Neural progenitor cell (in vitro differentiated cells): ENCODE data around the gene SEMA3E. TPM values are rescaled to one million over a fixed set of nuclear protein-coding genes. Genes with fewer than 3 reads are reported as not detected.
"Not testable (repeated sequence)": the region's sequence is repeated elsewhere in the genome, so short reads cannot be mapped to it uniquely, and the experiment has no call there.

Experiments used
- DNase-seq: peaks from one replicate; pipeline ENCODE4 v3.0.0-alpha.2; 2016; ENCODE audit warnings: low spot score
- H2AFZ ChIP-seq: fragments of 200-600 bp; sonication (generic); replicated peaks from 2 replicates; pipeline ENCODE4 v1.6.1; 2016; ENCODE audit warnings: antibody characterized with exemption
- H3F3A ChIP-seq: fragments of 200-600 bp; sonication (generic); 2 replicates; pipeline ENCODE4 v1.6.1; 2016; ENCODE audit warnings: antibody characterized with exemption, low read depth
- H3K27ac ChIP-seq: fragments of 200-600 bp; sonication (generic); 2 replicates; pipeline ENCODE4 v1.5.1; 2016; ENCODE audit warnings: mild to moderate bottlenecking
- H3K27me3 ChIP-seq: fragments of 200-600 bp; sonication (generic); 2 replicates; pipeline ENCODE4 v1.6.1; 2016; ENCODE audit warnings: mild to moderate bottlenecking, moderate library complexity
- H3K36me3 ChIP-seq: fragments of 200-600 bp; sonication (generic); 2 replicates; pipeline ENCODE4 v1.5.1; 2016
- H3K4me1 ChIP-seq: fragments of 200-600 bp; sonication (generic); 2 replicates; pipeline ENCODE4 v1.6.1; 2016; ENCODE audit warnings: mixed run types
- H3K4me2 ChIP-seq: fragments of 200-600 bp; sonication (generic); 2 replicates; pipeline ENCODE4 v1.6.1; 2016
- H3K4me3 ChIP-seq: fragments of 200-600 bp; sonication (generic); 2 replicates; pipeline ENCODE4 v1.5.1; 2016
- H3K79me2 ChIP-seq: fragments of 200-600 bp; sonication (generic); 2 replicates; pipeline ENCODE4 v1.6.1; 2016; ENCODE audit warnings: low read depth
- H3K9ac ChIP-seq: fragments of 200-600 bp; sonication (generic); 2 replicates; pipeline ENCODE4 v1.6.1; 2016
- H3K9me3 ChIP-seq: fragments of 200-600 bp; sonication (generic); 2 replicates; pipeline ENCODE4 v1.5.1; 2016; ENCODE audit warnings: low read depth
- H4K20me1 ChIP-seq: fragments of 200-600 bp; sonication (generic); 2 replicates; pipeline ENCODE4 v1.6.1; 2016; ENCODE audit warnings: low read depth
- H3K27ac Mint-ChIP-seq: 3 replicates; pipeline ENCODE4 v1.8.0; 2021; ENCODE audit warnings: mixed read lengths
- H3K27me3 Mint-ChIP-seq: 2 replicates; pipeline ENCODE4 v1.8.0; 2022; ENCODE audit warnings: low read depth, mild to moderate bottlenecking, inconsistent platforms, moderate library complexity, mixed read lengths; ENCODE audit not compliant: insufficient read depth
- H3K36me3 Mint-ChIP-seq: 3 replicates; pipeline ENCODE4 v1.8.0; 2021; ENCODE audit warnings: mixed read lengths
- H3K4me1 Mint-ChIP-seq: 3 replicates; pipeline ENCODE4 v1.8.0; 2021; ENCODE audit warnings: mixed read lengths
- H3K4me3 Mint-ChIP-seq: 3 replicates; pipeline ENCODE4 v1.8.0; 2021; ENCODE audit warnings: mild to moderate bottlenecking, moderate library complexity, mixed read lengths
- H3K9me3 Mint-ChIP-seq: 3 replicates; pipeline ENCODE4 v1.8.0; 2020; ENCODE audit warnings: mixed read lengths
- EZH2 ChIP-seq: fragments of 200-600 bp; sonication (generic); IDR thresholded peaks from 2 replicates; pipeline ENCODE4 v1.6.1; 2017; ENCODE audit warnings: antibody characterized with exemption, mild to moderate bottlenecking, moderate library complexity
- EZH2phosphoT487 ChIP-seq: fragments of 200-600 bp; sonication (generic); IDR thresholded peaks from 2 replicates; pipeline ENCODE4 v1.6.1; 2017; ENCODE audit warnings: antibody characterized with exemption
- total RNA-seq: library from RNA; depleted of rRNA; stranded (reverse); fragments of >200 nt; gene quantifications from 2 replicates; pipeline ENCODE4 v1.2.3, GENCODE V29; 2015; ENCODE audit warnings: low replicate concordance
- TF ChIP-seq, protein P1 (sequence below): fragments of 200-600 bp; sonication (generic); IDR thresholded peaks from 2 replicates; pipeline ENCODE4 v1.5.1; 2017; ENCODE audit warnings: antibody characterized with exemption, mild to moderate bottlenecking

The SEMA3E gene
- total RNA-seq, 1 donor from 2014 or later: 5.5 TPM

DNA sequence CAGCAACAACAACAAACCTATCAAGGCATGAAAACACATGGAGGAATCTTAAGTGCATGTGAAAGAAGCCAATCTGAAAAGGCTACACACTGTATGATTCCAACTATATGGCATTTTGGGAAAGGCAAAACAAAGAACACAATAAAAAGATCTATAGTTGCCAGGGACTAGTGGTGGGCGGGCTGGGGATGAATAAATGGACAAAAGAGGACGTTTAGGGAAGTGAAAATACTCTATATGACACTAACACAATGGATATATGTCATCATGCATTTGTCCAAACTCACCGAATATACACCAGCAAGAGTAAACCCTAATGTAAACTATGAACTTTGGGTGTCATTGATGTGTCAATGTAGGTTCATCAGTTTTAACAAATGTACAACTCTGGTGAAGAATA is 89.1 kb downstream of the SEMA3E start:
- H4K20me1 ChIP-seq: no peaks in the 10 kb centered on the region
- no peaks in the 10 kb centered on the region for H3K79me2 ChIP-seq
- no peaks in the 10 kb centered on the region for H3K36me3 ChIP-seq
- TF ChIP-seq, protein P1, sequence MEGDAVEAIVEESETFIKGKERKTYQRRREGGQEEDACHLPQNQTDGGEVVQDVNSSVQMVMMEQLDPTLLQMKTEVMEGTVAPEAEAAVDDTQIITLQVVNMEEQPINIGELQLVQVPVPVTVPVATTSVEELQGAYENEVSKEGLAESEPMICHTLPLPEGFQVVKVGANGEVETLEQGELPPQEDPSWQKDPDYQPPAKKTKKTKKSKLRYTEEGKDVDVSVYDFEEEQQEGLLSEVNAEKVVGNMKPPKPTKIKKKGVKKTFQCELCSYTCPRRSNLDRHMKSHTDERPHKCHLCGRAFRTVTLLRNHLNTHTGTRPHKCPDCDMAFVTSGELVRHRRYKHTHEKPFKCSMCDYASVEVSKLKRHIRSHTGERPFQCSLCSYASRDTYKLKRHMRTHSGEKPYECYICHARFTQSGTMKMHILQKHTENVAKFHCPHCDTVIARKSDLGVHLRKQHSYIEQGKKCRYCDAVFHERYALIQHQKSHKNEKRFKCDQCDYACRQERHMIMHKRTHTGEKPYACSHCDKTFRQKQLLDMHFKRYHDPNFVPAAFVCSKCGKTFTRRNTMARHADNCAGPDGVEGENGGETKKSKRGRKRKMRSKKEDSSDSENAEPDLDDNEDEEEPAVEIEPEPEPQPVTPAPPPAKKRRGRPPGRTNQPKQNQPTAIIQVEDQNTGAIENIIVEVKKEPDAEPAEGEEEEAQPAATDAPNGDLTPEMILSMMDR: no peak
- no peak for TF ChIP-seq EZH2
- no peak for TF ChIP-seq EZH2phosphoT487
- H2AFZ ChIP-seq: no peak overlapping the region
- no peak overlapping the region for H3K27ac Mint-ChIP-seq
- H3K36me3 Mint-ChIP-seq: peaks cover 1% of the 10 kb centered on the region
- H3K4me1 Mint-ChIP-seq: peaks cover 3% of the 10 kb centered on the region
- H3K4me3 ChIP-seq: no peak overlapping the region
- no peak overlapping the region for H3K4me3 Mint-ChIP-seq
- H3F3A ChIP-seq: no peaks in the 10 kb centered on the region
- peaks cover 2% of the 10 kb centered on the region for H3K27me3 Mint-ChIP-seq
- H3K27ac ChIP-seq: no peak overlapping the region
- H3K4me2 ChIP-seq: no peak overlapping the region
- peaks cover 20% of the 10 kb centered on the region for H3K4me1 ChIP-seq
- H3K9me3 Mint-ChIP-seq: peaks cover 2% of the 10 kb centered on the region
- no peak overlapping the region for H3K9ac ChIP-seq
- H3K9me3 ChIP-seq: no peaks in the 10 kb centered on the region
- no peaks in the 10 kb centered on the region for H3K27me3 ChIP-seq
- DNase-seq: no peak

DNA sequence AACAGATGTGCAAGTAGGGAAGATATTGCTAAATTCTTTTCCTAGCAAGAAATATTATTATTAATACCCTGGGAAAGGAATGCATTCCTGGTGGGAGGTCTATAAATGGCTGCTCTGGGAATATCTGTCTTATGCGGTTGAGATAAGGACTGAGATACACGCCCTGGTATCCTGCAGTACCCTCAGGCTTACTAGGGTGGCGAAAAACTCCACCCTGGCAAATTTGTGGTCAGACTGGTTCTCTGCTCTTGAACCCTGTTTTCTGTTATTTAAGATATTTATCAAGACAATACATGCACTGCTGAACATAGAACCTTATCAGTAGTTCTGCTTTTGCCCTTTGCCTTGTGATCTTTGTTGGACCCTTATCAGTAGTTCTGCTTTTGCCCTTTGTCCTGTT is 96.4 kb downstream of the SEMA3E start:
- not testable (repeated sequence) for H3K27ac Mint-ChIP-seq, H3K27me3 ChIP-seq, H3K9ac ChIP-seq, H3F3A ChIP-seq, H3K9me3 ChIP-seq, H3K79me2 ChIP-seq, H3K4me1 Mint-ChIP-seq, H3K4me1 ChIP-seq, H3K9me3 Mint-ChIP-seq, H3K4me2 ChIP-seq, H3K27me3 Mint-ChIP-seq, H2AFZ ChIP-seq, H3K27ac ChIP-seq, H3K4me3 Mint-ChIP-seq, H4K20me1 ChIP-seq, H3K36me3 ChIP-seq, H3K4me3 ChIP-seq, H3K36me3 Mint-ChIP-seq, DNase-seq

DNA sequence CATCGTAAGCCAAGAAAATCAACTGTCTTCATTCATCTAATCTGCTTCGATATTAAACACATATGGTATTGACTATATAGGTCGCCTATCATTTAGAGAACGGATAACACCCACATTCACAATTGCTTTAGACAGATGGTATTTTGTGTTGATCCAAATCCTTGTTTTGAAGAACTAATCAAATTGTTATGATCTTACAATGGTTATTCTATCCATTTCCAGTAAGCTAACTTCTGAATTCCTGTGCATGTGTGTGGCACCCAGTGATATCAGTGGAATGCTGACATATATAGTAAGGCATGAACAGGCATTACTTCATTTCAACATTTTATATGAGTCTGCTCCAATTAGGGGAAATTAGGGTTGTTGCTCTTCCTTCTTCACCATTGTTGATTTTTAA is 98.8 kb downstream of the SEMA3E start:
- Histone ChIP-seq H3F3A (no peaks in the 10 kb centered on the region), H2AFZ (no peak overlapping the region), H3K4me1 (no peaks in the 10 kb centered on the region), H3K9ac (no peak overlapping the region), H3K4me3 (no peak overlapping the region), H3K27me3 (no peaks in the 10 kb centered on the region), H3K36me3 (no peaks in the 10 kb centered on the region), H3K27ac (no peak overlapping the region), H4K20me1 (no peaks in the 10 kb centered on the region), H3K4me2 (no peak overlapping the region), H3K9me3 (no peaks in the 10 kb centered on the region), H3K79me2 (no peaks in the 10 kb centered on the region)
- DNase-seq: no peak
- H3K9me3 Mint-ChIP-seq: peaks cover 7% of the 10 kb centered on the region
- no peak overlapping the region for H3K4me3 Mint-ChIP-seq
- H3K4me1 Mint-ChIP-seq: no peaks in the 10 kb centered on the region
- H3K27ac Mint-ChIP-seq: no peak overlapping the region
- no peaks in the 10 kb centered on the region for H3K36me3 Mint-ChIP-seq
- no peak for TF ChIP-seq EZH2
- TF ChIP-seq, protein P1: no peak
- H3K27me3 Mint-ChIP-seq: peaks cover 3% of the 10 kb centered on the region

DNA sequence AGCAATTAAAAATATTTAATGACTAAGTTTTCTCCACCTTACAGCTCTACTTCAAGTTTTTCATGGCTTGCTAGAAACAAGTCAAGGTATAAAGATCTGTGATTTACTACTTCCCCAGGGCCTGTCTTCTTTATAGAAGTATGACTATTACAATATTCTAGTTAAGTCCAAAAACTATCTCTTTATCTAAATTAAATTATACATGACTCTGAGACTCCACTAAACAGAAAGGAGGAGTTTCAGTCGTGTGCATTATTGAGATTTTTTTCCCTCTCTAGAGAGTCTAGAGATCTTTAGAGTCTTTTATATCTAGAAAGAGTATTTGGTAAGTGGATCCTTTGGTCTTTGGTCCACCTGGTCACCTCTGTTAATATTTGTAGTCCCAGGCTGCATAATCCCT is 100.7 kb downstream of the SEMA3E start:
- Histone ChIP-seq H3K27ac (no peak overlapping the region), H3K4me1 (no peaks in the 10 kb centered on the region), H4K20me1 (no peaks in the 10 kb centered on the region), H3K27me3 (no peaks in the 10 kb centered on the region), H2AFZ (no peak overlapping the region), H3K36me3 (no peaks in the 10 kb centered on the region), H3K9ac (no peak overlapping the region), H3F3A (no peaks in the 10 kb centered on the region), H3K4me3 (no peak overlapping the region), H3K9me3 (no peaks in the 10 kb centered on the region), H3K4me2 (no peak overlapping the region), H3K79me2 (no peaks in the 10 kb centered on the region)
- Mint-ChIP-seq H3K4me1 (no peaks in the 10 kb centered on the region), H3K27ac (no peak overlapping the region), H3K4me3 (no peak overlapping the region), H3K9me3 (peaks cover 5% of the 10 kb centered on the region), H3K36me3 (no peaks in the 10 kb centered on the region), H3K27me3 (peaks cover 3% of the 10 kb centered on the region)
- TF ChIP-seq EZH2 (no peak), EZH2phosphoT487 (no peak)
- TF ChIP-seq, protein P1: no peak
- DNase-seq: no peak
